Tibial nerve (tissue), 4 donors: Measurements from ENCODE around the gene DENND11.

Experiments
- EP300 ChIP-seq, 2 donors: sonication (generic); formaldehyde crosslinking; IDR thresholded peaks; one replicate each; pipeline ENCODE4 v1.6.1; 2017; ENCODE audit warnings: antibody characterized with exemption in 2 of 2, mild to moderate bottlenecking in 1 of 2
- POLR2A ChIP-seq, 2 donors: fragments of 450-650 bp; IDR thresholded peaks; one replicate each; pipeline ENCODE4 v1.6.1; 2017; ENCODE audit warnings: antibody characterized with exemption in 2 of 2, mild to moderate bottlenecking in 2 of 2, moderate library complexity in 2 of 2
- TF ChIP-seq, protein P1 (sequence below), 5 experiments: fragments of 200-600 bp in 3 of 5; fragments of 450-650 bp in 2 of 5; sonication (generic) in 3 of 5; IDR thresholded peaks; one replicate each; pipeline ENCODE4 v1.5.1; 2016 to 2019; ENCODE audit warnings: antibody characterized with exemption in 5 of 5, mild to moderate bottlenecking in 3 of 5, moderate library complexity in 2 of 5

DNA sequence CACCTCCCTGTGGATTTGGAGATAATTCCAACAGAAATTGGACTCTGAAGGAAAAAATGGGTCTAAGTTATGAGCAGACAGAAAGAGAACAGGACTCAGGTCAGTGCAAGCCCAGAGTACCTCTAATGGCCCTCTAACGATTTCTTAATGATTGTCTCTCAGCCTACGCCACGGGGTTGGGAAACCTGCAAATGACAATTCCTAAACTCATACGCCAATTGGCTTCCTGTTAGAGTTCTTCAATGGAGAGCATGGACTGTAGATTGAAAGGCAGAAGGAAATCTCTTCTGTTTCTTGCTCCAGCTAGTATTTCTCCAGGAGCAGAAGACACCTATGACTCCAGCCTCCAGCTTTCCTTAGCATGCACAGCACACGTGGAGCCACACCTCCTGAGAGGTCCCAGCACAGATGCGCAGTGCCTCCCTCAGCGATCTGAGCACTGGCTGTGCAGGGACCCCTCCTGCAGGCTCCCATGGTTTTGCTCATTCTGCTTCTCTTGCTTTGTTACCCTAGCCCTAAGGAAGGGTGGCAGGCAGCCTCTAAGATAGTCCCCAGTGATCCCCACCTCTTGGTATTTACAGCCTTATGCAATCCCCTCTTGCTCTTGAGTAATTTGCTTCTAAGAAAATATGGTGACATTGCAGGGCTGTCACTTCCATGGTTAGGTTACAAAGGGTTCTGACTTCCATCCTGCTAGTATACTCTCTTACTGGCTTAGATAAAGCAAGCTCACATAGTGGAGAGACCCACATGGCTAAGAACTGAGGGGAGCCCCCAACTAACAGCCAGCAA, 30.1 kb downstream of the DENND11 start:
- TF ChIP-seq, protein P1, sequence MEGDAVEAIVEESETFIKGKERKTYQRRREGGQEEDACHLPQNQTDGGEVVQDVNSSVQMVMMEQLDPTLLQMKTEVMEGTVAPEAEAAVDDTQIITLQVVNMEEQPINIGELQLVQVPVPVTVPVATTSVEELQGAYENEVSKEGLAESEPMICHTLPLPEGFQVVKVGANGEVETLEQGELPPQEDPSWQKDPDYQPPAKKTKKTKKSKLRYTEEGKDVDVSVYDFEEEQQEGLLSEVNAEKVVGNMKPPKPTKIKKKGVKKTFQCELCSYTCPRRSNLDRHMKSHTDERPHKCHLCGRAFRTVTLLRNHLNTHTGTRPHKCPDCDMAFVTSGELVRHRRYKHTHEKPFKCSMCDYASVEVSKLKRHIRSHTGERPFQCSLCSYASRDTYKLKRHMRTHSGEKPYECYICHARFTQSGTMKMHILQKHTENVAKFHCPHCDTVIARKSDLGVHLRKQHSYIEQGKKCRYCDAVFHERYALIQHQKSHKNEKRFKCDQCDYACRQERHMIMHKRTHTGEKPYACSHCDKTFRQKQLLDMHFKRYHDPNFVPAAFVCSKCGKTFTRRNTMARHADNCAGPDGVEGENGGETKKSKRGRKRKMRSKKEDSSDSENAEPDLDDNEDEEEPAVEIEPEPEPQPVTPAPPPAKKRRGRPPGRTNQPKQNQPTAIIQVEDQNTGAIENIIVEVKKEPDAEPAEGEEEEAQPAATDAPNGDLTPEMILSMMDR (IDR thresholded peaks at IDR 0.05) = no peak
- TF ChIP-seq POLR2A (IDR thresholded peaks at IDR 0.05) = no peak
- TF ChIP-seq EP300 (IDR thresholded peaks at IDR 0.05) = no peak
